GM18517 (cell line): ENCODE results near the gene HOXC13.

Experiments used
- ATAC-seq: cut with Tn5 transposase; IDR thresholded peaks from one replicate; pipeline ENCODE4 v1.9.1; 2021; ENCODE audit warnings: mild to moderate bottlenecking, moderate library complexity; ENCODE audit not compliant: unreplicated experiment

Gene HOXC13

DNA sequence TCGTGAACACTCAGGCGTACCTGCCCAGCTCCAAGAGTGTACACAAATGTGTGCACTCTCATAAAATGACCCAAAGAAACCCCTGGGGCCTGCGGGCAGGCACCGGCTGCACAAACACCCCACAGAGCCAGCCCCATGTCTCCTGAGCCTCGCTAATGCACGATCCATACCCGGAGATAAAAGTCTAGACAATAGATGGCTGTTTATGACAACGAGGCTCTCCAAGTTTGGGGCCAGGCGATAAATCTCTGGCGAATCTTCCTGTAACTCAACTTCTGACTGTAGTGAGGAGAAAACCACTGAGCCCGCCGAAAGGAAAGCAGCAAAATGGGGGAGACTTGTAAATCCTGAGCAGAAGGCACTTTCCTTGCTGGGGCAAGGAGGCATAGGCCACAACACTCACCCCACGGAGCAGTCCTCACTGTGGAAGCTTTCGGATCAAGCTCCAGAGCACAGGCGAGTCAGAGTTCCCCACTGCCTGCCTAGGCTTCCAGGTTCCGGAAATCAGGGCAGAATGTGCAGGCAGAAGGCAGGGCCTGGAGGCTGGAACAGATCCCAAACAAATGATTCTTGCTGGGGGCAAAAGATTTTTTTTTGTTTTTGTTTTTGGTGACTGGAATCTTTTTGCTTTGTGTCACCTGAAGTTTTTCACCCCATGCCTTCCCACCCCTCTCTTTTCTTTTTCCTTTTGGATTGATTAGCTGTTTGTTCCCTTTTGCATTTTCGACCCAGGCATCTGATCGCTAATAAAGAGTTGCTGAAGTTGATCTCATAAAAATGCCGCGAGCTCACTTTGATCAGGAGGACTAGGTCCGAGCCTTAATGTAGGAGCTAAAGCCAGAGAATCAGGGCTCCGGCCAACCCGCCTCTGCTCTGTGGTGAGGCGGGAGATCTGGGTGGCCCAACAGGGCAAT, 29.8 kb downstream of the HOXC13 start:
- no peak for ATAC-seq

DNA sequence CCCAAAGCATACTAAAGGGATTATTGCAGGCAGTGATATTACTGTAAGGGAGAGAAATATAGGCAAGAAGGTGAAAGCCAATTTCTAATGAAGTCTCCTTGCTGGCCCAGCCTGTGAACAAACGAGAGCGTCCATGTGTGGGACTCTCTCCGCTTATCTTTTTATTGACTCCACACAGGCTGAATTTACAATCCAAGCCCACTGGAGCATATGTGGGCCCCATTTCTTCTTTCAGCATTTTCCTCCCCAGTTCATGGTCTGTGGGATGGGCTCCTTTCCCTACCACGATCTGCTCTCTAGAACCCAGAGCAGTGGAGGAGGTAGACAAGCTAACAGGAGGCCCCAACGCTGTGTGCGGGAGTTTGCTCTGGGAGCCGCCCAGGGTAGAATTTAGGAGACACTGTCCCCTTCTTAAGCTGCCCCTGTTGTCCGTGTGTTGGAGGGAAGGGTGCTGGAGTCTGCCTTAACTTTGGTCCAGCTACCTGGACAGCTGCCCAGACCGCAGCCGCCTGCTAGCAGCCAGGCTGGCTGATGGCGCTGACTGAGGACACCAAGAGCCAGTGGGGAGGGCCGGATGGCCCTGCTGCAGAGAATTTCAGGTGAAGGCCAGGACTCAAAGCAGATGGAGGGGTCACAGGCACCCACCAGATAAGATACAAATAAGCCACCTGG, 31.1 kb downstream of the HOXC13 start:
- ATAC-seq: no peak

DNA sequence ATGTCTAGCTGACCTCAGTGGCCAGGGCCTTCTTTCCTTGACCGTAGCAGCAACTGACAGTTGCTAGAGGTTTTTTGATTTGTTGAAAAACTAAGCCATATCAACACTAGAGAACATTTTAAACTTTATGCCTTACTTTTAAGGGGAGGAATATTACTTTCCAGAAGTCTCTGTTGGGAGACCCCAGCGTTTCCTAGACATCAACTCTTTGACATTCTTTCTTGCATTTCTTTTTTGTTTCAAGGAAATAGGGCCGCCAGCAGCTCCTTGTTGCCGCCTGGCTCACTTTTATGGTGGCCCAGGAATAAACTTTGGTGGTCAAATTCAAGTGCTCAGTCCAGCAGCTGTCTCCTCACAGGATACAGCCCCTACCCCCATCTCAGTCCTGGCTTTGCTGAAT, 31.8 kb downstream of the HOXC13 start:
- ATAC-seq: no peak

DNA sequence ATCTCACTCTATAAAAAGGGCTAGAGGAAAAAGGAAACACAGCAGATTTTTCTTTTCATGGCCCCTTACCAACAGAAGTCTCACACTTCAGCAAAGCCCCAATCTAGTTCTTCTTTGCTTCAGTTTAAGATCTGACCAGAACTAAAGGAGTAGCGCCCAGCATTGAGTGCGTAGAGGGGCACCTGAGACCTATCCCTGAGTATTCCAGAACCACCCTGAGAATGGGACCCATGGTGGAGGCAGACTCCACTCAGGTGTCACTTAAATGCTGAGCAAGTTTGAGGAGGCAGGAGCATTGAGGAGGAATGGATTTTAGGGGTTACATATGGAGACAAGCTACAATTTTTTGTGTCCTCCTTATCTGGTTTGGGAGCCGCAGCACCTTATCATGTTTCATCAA, 32.5 kb downstream of the HOXC13 start:
- ATAC-seq: no peak

DNA sequence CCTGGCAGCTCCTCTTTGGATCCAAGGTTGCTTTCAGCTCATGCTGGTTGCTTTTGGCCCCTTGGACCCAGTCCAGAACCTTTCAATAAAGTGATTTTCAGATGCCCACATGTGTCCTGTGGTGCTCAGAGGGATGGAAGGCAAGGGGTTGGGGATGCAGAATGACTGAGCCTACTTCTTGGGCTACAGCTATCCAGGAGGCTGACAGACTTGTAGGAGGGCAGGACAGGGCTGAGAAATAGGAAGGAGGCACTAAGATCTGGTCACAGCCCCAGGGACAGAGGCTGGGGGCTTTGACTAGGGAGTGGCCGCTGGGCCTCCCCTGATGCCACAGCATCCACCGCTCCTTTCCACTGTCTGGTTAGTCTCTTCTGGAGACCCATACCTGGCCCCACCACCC, 33.1 kb downstream of the HOXC13 start:
- no peak for ATAC-seq

DNA sequence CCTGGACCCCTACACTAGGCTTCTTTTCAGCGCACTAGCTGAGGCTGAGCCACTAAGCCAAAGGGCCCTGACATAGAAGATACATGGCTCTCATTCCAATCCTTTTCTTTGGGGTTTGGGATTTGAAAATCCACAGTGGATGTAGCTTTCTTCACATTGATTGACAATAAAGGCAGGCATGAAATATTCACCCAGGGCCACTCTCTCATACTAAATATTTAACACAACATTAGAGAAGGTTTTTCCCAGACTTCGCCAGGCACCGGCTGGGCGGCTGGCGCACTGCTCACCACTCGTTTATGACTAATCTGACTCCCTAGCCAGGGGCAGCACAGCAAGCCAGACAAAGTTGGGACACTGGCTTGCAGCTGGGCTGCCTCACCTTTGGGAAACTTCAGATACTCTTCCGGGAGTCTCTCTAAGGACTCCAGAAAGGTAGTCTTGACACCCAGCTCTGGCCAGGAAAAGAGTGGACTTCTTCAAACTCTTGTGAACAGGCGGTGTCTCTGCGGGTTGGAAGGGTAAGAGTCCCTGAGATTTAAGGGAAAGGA, 33.6 kb downstream of the HOXC13 start:
- ATAC-seq: no peak

DNA sequence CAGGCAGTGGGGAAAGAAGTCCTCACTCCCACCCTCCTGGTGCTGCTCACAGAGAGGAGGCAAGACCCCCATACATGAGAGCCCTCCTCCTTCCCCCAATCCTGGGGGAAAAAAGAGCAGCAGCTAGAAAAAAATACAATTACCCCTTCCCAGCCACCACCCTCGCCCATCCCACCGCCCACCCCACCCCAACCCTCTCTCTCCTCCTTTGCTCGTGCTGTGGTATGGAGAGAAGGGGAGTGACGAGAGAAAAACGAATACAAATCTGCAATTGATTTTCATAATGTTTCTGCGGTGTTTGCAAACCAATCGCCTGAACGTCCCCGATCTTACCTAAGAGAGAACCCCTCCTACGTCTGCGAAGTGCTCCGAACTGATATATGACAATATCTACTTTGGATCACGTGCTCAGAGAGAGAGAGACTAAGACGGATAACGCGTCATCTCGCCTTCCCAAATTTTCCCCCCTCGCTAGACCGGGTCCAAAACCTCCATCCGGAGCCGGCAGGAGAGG, 34.1 kb downstream of the HOXC13 start, which contains the start of gene HOXC11:
Gene HOXC11 (plus strand): TSS at position 405 of the 514 bp plus-strand sequence. CDS start 116 bp downstream, outside the sequence.
- no peak for ATAC-seq

DNA sequence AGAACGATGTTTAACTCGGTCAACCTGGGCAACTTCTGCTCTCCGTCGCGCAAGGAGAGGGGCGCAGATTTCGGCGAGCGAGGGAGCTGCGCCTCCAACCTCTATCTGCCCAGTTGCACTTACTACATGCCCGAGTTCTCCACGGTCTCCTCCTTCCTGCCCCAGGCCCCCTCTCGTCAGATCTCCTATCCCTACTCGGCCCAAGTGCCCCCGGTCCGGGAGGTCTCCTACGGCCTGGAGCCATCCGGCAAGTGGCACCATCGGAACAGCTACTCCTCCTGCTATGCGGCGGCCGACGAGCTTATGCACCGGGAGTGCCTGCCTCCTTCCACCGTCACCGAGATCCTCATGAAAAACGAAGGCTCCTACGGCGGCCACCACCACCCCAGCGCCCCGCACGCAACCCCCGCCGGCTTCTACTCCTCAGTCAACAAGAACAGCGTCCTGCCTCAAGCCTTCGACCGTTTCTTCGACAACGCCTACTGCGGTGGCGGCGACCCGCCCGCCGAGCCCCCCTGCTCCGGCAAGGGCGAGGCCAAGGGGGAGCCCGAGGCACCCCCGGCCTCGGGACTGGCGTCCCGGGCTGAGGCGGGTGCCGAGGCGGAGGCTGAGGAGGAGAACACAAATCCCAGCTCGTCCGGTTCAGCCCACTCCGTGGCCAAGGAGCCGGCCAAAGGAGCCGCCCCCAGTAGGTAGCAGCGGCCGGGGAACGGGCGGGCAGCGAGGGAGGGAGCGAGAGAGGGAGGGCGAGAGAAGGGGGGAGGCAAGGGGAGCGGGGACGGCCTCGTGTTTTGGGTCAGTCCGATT, 34.8 kb downstream of the HOXC13 start:
- no peak for ATAC-seq

DNA sequence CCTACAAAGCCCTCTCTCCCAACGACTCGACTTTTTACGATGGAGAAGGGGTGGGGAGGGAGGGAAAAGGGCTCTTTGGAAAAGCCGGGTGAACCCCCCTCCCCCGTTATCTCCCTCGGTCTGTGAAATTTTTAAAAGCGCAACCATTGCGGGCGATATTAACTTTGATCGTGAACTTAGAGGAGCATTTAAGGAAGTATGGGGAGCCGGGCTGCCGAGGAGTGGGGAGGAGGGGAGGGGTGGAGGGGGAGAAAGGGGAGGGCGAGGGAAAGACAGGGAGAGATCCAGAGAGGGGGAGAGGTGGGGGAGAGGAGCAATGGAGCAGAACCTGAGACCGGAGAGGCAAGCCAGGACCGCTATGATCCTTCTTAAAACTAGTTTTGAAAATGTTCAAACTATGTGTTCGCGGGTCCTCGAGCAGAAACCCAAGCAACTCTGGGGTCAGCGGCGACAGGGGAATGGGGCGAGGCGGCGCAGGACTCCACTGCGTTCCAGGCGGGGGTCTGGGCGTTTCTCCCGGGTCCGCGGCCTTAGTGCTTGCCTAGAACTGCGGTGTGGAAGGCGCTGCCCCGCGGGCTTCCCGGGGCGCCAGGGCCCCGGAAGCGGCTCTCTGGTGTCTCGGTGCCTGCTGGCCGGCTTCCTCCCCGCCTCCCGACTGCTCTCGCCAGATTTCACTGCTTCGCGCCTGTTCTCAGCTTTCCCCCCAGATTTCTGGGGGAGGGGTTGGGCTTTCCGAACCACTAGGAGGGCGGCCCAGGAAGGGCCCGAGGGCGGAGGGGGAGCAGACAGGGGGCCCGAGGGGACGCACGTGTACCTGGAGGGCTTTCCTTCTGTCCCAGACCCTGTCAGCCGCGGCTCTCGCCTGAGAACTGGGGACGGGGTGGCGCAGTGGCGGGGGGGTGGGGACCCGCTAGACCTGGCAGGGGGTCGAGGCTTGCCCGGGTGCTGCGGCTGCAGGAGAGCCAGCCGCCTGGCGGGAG, 35.7 kb downstream of the HOXC13 start, which contains the start of gene HOTAIR:
Gene HOTAIR (minus strand): TSS at position 871 of the 980 bp plus-strand sequence.
- ATAC-seq: no peak

DNA sequence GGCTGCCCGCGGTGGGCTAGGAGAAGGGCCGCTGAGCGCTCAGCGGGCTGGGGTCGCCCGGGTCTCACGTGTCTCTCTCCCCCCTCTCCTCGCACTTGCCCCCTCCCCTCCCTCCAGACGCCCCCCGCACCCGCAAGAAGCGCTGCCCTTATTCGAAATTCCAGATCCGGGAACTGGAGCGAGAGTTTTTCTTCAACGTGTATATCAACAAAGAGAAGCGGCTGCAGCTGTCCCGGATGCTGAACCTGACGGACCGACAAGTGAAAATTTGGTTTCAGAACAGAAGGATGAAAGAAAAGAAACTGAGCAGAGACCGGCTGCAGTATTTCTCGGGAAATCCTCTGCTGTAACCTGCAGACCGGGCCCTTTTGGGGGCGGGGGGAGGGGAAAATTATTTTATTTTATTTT, 36.4 kb downstream of the HOXC13 start:
- ATAC-seq: no peak

DNA sequence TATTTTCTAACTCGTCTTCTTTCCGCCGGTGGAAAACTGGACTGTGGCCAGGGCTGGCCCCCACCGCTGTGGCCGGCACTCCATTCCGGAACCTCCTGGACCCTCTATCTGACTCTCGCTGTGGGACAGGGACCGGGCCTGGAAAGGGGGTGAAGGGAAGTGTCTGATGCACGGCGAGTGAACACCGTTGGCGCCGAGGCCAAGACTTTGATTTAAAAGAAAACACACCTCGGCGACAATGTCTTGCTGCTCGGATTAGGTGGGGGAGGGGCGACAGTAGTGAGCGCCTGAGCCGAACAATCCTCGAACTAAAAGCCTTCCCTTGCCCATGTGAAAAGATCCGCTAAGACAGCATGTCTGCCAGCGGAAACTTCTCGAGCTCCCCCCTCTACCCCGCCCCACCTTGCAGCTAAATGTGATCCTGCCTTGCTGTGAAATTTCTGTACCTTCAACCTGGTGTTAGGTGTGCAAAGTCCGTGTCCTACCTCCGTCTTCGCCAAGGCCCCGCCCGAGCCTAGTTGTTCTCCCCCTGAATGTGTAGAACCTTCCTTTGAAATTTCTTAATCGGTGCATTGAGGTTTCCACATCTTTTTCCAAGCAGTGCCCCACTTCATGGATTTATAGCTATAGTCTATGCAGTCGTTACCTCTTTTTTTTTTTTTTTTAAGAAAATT, 37.0 kb downstream of the HOXC13 start:
- no peak for ATAC-seq

DNA sequence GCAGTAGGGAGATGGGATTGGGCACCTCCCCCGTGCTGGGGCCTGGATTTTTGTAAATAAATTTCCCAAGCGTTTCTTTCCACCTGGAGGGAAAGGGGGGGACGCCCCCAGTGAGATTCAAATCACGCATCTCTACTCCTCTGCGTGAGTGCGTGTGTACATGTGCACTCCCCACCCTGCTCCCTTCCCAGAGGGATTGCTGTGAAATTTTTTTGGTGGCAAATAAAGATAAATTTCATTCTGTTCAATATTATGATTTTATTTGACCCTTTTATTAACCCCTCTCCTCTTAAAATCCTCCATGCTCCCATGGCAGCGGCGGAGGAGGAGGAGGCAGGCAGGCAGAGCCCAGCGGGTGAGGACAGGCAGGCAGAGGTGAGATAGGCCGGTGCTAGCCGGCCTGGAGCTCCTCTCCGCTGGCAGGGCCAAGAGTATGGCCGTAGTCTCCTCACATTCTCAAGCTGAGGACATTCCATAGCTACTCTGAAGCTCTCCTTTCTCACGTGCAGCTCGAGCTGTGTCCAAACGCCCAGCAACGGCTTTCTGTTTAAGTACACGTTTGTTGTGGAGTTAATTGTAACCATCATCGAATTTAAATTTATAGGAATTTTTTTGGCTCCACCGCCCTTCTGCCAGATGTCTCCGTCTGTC, 37.7 kb downstream of the HOXC13 start:
- ATAC-seq: no peak

DNA sequence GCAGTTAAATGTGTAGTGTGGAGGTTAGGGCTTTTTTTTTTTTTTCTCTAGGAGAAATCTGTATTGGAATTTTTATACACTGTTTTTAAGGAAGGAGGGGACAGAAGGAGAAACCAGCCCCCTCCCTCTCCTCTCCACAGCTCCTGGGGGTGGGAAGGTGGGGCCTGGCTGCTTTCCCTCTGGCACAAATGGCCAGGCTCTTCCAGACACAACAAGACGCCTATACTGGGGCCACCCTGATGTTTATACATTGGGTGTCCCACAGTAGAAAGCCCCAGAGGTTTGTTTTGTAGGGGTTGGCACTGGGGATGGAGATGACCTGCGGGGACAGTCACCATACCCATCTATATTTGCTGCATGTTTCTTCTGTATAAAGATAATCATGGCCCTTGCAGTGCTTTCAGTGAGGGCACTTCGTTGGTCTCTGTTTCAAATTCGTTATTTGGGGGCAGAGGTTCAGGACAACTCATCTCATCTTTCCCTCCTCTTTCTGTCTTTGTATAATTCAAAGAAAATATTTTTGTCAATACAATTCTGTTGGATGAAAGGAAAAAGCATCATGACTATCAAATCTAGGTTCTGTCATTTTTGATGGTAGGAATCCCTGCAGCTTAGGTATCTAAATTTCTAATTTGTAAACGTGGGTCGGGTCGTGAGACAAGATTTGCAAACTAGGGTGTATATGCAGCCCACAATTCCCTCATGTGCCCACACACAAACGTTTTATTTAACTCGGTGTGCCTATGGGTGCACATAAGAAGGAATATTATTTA, 38.4 kb downstream of the HOXC13 start:
- ATAC-seq: no peak

DNA sequence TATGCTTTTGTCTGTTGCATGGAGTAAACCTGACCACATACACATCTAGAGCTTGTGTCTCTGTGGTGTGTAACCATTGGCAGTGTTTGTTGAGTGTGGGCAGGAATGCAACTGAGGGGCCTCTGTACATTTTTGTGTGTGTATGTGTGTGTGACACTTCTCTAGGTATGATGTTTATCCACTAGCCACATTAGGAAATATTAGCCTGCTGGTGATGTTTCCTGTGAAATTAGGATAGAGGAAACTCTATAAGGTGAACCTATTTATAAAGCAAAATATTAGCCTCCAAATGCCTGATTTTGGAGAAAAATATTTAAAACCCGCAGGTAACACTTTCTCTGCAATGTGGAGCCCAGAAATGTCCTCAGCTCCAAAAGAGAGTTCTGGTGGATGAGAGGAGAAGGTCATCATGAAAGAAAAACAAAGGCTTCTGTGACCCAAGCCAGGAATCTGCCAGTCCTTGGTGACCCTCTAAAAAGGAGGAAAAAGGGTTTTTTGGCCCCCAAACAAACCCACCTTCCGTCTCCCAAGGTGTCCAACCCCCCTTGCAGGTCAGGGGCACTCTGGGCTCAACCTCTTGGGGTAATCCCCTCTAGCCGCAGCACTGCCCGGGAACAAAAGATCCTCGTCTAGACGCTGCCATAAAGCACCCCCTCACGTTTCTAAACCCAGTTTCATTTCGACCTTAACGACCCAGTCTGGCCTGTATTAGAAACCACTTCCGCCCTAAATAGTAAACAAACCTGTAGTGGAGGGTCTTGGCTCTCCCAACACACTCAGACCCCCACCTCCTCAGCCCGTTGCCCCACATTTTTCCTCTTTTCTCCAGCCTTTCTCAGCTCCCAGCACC, 39.2 kb downstream of the HOXC13 start:
- no peak for ATAC-seq

DNA sequence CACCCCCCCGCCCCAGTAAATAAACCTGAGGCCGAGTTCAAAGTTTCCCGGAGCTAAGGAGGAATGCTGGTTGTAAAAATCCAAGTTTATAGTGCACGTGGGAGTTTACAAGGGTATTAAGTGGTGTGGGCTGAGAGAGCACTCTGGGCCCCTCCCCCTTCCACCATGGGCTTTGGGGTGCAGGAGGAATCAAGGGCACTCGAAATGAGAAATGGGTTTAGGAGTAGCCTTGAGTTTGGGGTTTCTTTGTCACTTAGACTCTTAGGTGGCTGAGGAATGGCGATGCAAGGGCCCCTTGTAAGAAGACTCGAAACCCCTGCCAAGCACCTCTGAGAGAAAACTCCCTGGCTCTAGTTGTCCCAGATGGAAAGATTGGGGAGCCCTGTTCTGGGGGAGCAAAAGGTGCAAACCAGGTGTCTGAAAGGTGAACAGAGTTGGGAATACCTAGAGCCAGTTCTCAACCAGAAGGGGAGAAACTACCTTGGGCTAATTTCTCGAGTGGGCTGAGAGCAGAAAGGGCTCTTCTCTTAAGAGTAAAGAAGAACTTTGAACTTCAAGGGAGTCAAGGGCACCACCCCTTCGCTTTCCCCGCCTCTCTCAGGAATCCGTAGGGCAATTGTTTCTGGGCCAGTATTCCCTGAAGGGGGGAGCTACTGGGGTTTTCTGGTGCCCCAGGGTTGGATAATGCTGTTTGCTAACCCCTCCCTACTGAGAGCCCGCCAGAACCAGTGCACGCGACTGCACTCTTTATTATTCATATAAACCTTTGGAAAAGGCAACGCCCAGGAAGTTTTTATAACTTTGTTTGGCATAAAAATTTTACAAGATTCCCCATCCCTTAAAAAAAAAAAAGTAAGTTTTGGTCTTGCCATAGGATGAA, 40.1 kb downstream of the HOXC13 start:
- ATAC-seq: no peak
